GM12892 (cell line): Measurements from ENCODE around the gene C1orf56.

Experiments
- DNase-seq: peaks from one replicate; pipeline ENCODE4 v3.0.0; 2011; ENCODE audit not compliant: insufficient read length
- FAIRE-seq: peaks from 2 replicates; lab custom pipeline; 2011; peaks lifted over from hg19 to GRCh38; lab: Jason Lieb, UNC
- POLR2A ChIP-seq: IDR thresholded peaks from 2 replicates; pipeline ENCODE4 v1.6.1; 2011; ENCODE audit warnings: low read depth, low read length, control low read depth
- POLR2AphosphoS5 ChIP-seq: IDR thresholded peaks from 2 replicates; pipeline ENCODE4 v1.6.1; 2011; ENCODE audit warnings: low read depth, low read length, control low read depth
- TAF1 ChIP-seq: IDR thresholded peaks from 2 replicates; pipeline ENCODE4 v1.6.1; 2011; ENCODE audit warnings: low read depth, mild to moderate bottlenecking, control low read depth, low read length, borderline replicate concordance

C1orf56 gene

GRCh38 chr1:151035167-151035566 is 12.4 kb upstream of the C1orf56 start:
- FAIRE-seq (no peak), DNase-seq (no peak)
- no peak for TF ChIP-seq POLR2AphosphoS5
- TF ChIP-seq TAF1, result no peak
- no peak for TF ChIP-seq POLR2A

- DNase-seq (no peak), FAIRE-seq (no peak)
- TF ChIP-seq TAF1, result no peak
- TF ChIP-seq POLR2A, result no peak
- no peak for TF ChIP-seq POLR2AphosphoS5
Measured at GRCh38 chr1:151036356-151036755, 11.2 kb upstream of the C1orf56 start, which contains the start of gene BNIPL. TSS of gene BNIPL (plus strand) at chr1:151036586. CDS start at chr1:151036726, 140 bp downstream.

- FAIRE-seq (no peak), DNase-seq (no peak)
- TF ChIP-seq POLR2AphosphoS5 (no peak), POLR2A (no peak), TAF1 (no peak)
Measured at GRCh38 chr1:151037032-151037431, 10.5 kb upstream of the C1orf56 start.

GRCh38 chr1:151039521-151039920 is 8.0 kb upstream of the C1orf56 start:
- DNase-seq (no peak), FAIRE-seq (no peak)
- TF ChIP-seq POLR2AphosphoS5 (no peak), POLR2A (no peak), TAF1 (no peak)

- no peak for DNase-seq
- TF ChIP-seq POLR2AphosphoS5 (no peak), POLR2A (no peak), TAF1 (no peak)
- no peak for FAIRE-seq
Measured at GRCh38 chr1:151043163-151043562, 4.4 kb upstream of the C1orf56 start.

GRCh38 chr1:151047925-151048644 is 534 bp downstream of the C1orf56 start:
- FAIRE-seq (peak; percentile 77), DNase-seq (peak; percentile 61)
- TF ChIP-seq POLR2AphosphoS5, result peak; percentile 32; the same call in 1 of the 2 replicates
- no peak for TF ChIP-seq TAF1
- TF ChIP-seq POLR2A, result no peak; the same call in 1 of the 2 replicates

GRCh38 chr1:151048645-151049032 is 1.1 kb downstream of the C1orf56 start:
- DNase-seq (no peak), FAIRE-seq (no peak)
- TF ChIP-seq POLR2A, result no peak
- no peak; the same call in 1 of the 2 replicates for TF ChIP-seq POLR2AphosphoS5
- no peak for TF ChIP-seq TAF1

GRCh38 chr1:151049458-151049857 is 1.9 kb downstream of the C1orf56 start:
- DNase-seq (no peak), FAIRE-seq (no peak)
- no peak for TF ChIP-seq TAF1
- no peak; the same call in 1 of the 2 replicates for TF ChIP-seq POLR2AphosphoS5
- TF ChIP-seq POLR2A, result no peak

GRCh38 chr1:151050051-151050688 is 2.6 kb downstream of the C1orf56 start:
- DNase-seq (no peak), FAIRE-seq (no peak)
- TF ChIP-seq TAF1 (no peak), POLR2A (peak; percentile 63), POLR2AphosphoS5 (peak; percentile 74)

- DNase-seq, result no peak
- FAIRE-seq, result no peak
- TF ChIP-seq TAF1, result no peak
- peak; percentile 76 for TF ChIP-seq POLR2AphosphoS5
- TF ChIP-seq POLR2A, result 0 out of 2 replicates have a peak, but pooled peaks have one; percentile 32
Measured at GRCh38 chr1:151051356-151052009, 3.9 kb downstream of the C1orf56 start.

- FAIRE-seq, result no peak
- no peak for DNase-seq
- TF ChIP-seq POLR2A, result no peak
- TF ChIP-seq POLR2AphosphoS5, result no peak
- no peak for TF ChIP-seq TAF1
Measured at GRCh38 chr1:151054971-151055547, 7.5 kb downstream of the C1orf56 start.
